ENCODE data around the gene ANKRD13D. TPM values are rescaled to one million over a fixed set of nuclear protein-coding genes. Genes with fewer than 3 reads are reported as not detected.

The ANKRD13D gene
- total and polyA plus RNA-seq, 2 of the 8 experiments (the other 6 are each of a cell fraction or from before 2014, with no cell fraction given), result 24.9 to 26.5 TPM

DNA sequence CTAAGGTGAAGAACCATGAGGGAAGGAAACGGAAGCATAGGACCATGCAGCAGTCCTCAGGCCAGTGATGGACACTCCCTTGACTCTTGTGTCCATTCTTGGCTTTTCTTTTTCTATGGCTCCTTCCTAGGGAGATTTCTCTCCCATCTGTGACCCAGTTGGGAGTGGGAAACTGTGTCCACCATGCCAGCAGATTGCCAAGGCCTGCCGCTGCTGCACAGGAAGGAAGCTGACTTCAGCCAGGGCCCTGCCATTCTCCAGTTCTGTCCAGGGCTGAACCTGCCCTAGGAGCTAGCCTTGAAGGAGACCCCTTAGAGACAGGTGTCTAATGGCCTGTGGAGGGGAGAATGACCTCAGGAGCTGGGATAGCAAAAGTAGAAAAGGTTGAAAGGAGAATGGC, 31.6 kb downstream of the ANKRD13D start (continued):
- TF ChIP-seq SIX5 (IDR thresholded peaks at IDR 0.05; ENCODE audit: low read depth, low read length) (no peak), CBX8 (IDR thresholded peaks at IDR 0.05; ENCODE audit: borderline replicate concordance, low read depth, low read length) (no peak), POLR2A (IDR thresholded peaks at IDR 0.05; ENCODE audit: control extremely low read depth in 1 of 2, low read depth in 2 of 2, low read length in 2 of 2) (no peak), ASH2L (IDR thresholded peaks at IDR 0.05; ENCODE audit: low read length) (no peak), BRCA1 (IDR thresholded peaks at IDR 0.05; ENCODE audit: low read depth, low read length) (no peak), JUND (IDR thresholded peaks at IDR 0.05; ENCODE audit: low read length) (no peak), JUN (IDR thresholded peaks at IDR 0.05; ENCODE audit: low read depth, low read length) (no peak)
- TF ChIP-seq, protein P1, sequence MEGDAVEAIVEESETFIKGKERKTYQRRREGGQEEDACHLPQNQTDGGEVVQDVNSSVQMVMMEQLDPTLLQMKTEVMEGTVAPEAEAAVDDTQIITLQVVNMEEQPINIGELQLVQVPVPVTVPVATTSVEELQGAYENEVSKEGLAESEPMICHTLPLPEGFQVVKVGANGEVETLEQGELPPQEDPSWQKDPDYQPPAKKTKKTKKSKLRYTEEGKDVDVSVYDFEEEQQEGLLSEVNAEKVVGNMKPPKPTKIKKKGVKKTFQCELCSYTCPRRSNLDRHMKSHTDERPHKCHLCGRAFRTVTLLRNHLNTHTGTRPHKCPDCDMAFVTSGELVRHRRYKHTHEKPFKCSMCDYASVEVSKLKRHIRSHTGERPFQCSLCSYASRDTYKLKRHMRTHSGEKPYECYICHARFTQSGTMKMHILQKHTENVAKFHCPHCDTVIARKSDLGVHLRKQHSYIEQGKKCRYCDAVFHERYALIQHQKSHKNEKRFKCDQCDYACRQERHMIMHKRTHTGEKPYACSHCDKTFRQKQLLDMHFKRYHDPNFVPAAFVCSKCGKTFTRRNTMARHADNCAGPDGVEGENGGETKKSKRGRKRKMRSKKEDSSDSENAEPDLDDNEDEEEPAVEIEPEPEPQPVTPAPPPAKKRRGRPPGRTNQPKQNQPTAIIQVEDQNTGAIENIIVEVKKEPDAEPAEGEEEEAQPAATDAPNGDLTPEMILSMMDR (IDR thresholded peaks at IDR 0.05; ENCODE audit: control extremely low read depth in 1 of 3, insufficient read depth in 1 of 3, low read depth in 1 of 3, low read length in 3 of 3), result no peak
